NCI-H187 treated with DMSO at 0.1 percent for 48 hours (cell line): ENCODE data around the gene SLC6A17.
A peak's percentile ranks its signal among the peaks of the same experiment; 100 is the strongest.

ENCODE experiments used
- DNase-seq: peaks from one replicate; lab custom pipeline; 2025; lab: John Stamatoyannopoulos, UW

SLC6A17 gene

GRCh38 chr1:110174961-110175360, 24.7 kb downstream of the SLC6A17 start:
- DNase-seq, result no peak

DNA sequence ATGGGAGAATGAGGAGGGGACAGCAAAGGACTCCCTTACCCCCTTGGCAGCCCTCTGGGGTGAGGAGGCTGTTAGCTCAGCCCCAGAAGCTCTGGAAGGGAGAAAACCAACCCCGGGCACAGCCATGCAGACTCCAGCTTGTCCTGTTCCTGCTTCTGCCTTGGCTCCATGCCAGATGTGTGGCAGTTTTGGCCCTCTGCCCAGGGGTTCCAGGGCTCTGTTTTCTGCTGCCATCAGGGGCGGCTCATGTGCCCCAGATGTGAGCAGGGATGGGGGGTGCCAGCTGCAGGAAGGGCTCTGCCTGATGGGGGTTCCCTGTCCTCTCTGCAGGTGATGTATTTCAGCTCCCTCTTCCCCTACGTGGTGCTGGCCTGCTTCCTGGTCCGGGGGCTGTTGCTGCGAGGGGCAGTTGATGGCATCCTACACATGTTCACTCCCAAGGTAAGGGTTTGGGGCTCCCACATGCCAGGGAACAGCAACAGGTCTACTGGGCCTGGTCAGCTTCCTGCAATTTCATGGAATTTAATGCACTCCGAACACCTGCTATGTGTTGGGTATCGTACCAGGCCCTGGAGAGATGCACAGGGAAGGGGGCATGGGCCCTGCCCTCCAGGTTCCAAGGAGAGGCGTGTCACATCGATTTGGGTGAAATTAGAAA, 26.1 kb downstream of the SLC6A17 start:
- no peak for DNase-seq

GRCh38 chr1:110177775-110178174, 27.5 kb downstream of the SLC6A17 start:
- DNase-seq, result no peak

DNA sequence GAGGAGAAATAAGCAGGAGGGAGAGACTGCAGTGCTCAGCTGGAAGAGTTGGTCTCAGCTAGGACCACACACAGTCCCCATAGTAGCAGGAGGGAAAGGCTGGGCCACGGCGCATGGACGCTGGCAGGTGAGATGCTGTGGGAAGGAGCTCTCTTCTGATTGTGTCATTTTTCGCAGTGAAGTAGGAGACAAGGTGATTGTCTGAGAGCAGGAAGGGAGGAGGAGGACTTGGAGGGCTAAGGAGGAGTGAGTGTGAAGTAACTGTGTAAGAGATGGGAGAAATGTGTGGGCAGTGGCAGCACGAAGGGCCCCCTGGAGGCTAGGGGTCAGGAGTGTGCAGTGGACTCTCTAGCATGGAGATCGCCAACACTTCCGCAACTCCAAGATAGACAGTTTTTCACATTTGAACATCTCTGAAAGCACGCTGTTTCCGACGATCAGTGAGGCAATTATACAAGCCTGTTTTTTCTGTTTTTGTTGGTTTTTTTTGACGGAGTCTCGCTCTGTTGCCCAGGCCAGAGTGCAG, 33.4 kb downstream of the SLC6A17 start:
- no peak for DNase-seq

DNA sequence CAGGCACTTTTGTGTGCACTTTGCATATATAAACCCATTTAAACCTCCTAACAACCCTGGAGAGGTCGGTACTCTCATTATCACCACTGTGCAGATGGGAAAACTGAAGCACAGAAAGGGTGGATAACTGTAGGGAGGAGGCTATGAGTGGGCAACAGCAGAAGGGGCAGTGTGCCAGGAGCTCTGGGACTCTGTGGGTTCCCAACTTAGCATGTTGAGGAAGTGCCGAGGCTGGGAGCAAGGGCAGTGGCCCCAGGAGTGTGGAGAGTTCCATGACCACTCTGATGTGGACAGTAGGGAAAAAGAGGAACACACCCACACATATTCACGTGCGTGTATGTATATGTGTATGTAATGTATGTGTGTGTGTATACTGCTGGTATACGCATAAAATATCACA, 34.2 kb downstream of the SLC6A17 start:
- no peak for DNase-seq

DNA sequence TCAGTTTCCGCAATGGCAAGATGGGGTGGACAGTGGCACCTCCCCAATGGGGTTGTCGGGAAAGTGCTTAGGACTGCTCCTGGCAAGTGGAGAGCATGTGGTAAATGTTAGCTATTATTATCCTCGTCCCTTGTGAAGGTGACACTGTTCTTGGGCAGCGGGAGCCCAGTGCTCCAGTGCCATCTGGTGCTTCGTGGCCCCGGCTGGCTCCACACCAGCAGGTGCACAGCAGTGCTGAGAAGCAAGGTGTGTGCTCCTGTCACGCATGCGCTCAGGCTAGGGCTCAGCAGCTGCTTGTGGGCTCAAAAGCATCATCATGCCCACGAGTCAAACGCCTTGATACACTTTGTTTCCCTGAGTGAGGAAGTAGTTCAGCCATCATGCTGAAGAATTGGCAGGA, 34.9 kb downstream of the SLC6A17 start:
- DNase-seq, result no peak

GRCh38 chr1:110186558-110186957, 36.3 kb downstream of the SLC6A17 start:
- DNase-seq, result no peak

DNA sequence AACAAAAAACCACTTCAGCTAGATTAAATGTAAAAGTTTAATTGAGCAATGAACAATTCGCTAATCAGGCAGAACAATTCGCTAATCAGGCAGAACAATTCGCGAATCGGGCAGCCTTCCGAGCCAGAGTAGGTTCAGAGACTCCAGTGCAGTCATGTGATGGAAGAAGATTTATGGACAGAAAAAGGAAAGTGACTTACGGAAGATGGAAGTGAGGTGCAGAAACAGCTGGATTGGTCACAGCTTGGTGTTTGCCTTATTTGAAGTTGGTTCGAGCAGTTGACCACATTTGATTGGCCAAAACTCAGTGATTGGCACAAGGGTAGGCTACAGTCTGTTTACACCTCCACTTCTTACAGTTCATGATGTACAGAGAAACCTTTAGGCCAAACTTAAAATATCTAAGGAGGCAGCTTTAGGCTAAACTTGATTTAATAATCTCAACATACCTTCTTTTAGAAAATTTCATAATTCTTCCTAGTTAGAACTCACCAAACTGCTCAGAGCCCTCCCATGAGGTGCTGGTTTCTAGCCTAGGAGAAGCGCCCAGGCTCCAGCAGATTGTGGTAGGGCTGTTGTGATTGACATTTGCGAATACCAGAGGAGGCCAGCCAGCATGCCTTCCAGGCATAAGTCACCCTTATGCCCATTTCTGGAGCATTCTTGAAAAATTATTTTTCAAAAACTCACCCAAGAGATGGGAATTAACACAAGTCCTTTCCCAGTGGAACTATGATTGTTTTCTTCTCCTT, 37.0 kb downstream of the SLC6A17 start:
- DNase-seq, result no peak

DNA sequence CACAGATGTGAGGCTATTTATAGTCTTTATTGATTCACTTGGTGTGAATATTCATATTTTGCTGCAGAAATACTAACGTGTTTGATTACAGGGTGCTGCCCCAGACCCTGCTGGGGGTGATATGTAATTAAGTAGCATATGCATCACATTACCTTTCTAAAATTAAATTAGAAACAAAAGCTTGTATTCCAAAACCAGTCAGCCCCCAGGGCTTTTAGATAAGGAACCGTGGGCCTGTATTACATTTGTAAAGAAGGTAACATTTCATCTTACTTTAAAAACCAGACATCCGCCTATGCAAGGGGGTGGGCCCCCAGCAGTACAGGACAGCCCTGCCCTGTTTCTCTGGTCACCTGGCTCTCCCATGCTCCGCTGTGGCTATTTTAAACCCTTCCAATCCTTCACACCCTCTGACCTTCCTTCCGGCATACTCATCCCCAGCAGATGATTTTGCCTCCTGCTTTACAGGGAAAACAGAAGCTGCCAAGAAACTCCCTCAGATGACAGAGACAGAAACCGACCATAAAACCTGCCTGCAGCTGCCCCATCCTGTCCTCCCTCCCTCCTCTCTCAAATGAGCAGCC, 37.8 kb downstream of the SLC6A17 start:
- no peak for DNase-seq

GRCh38 chr1:110189181-110189580, 38.9 kb downstream of the SLC6A17 start:
- DNase-seq, result no peak

GRCh38 chr1:110190282-110190929, 40.1 kb downstream of the SLC6A17 start:
- no peak for DNase-seq

DNA sequence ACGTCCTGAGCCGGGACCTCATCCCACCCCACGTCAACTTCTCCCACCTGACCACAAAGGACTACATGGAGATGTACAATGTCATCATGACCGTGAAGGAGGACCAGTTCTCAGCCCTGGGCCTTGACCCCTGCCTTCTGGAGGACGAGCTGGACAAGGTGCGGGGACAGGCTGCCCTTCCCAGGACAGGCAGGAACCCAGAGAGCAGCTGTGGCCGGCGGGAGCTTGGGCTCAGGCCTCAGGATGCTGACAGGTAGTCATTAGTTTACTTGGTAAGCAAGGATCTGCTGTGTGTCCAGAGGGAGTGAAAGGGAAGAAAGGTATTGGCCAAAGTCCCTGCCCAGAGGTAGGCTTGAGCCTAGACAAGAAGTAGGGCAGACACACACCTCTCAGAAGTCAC, 42.2 kb downstream of the SLC6A17 start:
- no peak for DNase-seq

DNA sequence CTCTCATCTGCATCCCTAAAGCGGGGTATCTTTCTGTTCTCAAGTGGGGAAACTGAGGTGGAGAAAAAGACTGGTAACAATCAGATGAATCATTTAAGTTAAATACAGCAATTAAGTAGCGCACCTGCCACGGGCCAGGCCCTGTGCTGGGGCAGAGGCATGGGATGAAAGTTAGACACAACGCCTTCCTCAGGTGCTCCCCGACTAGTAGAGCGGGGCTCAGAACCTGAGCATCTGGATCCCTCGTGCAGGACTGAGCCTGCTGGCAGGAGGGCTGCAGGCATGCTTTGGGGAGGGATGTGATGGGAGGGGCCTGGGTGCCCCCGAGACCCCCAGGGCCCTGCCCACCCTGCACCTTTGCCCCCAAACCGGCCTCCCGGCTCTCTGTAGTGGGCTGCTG, 44.9 kb downstream of the SLC6A17 start:
- DNase-seq, result no peak

DNA sequence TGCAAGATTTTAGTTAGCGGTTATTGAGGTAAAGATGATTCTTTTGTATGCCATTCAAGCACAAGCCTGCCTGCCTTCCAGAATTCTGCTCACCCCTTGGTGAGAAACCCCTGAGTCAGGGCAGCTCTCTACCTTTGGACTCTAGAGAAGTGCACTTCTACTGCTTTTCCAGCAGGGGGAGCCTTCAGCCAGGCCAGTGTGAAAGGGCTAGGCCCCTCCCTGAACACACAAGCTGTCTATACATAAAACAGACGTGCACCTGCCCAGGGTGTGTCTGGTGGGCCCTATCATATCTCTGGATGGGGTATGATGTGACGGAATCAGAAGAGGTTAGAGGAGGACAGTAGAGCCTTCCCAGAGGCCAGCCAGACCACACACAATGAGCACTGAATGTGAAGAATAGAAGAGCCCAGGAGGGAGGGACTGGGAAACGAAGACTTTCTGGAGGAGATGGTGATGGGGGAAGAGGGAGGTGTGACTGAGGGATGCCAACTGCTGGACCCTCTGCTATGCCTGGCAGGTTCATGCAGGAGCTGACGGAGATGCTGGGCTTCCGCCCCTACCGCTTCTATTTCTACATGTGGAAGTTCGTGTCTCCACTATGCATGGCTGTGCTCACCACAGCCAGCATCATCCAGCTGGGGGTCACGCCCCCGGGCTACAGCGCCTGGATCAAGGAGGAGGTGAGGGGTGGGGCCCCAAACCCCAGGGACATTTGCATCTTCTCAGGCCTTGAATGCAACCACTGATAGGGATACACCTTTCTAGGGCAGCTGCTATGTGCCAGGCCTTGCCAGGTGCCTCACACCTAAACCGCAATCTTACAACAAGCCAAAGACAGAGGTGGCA, 46.8 kb downstream of the SLC6A17 start:
- DNase-seq, result peak; percentile 37

DNA sequence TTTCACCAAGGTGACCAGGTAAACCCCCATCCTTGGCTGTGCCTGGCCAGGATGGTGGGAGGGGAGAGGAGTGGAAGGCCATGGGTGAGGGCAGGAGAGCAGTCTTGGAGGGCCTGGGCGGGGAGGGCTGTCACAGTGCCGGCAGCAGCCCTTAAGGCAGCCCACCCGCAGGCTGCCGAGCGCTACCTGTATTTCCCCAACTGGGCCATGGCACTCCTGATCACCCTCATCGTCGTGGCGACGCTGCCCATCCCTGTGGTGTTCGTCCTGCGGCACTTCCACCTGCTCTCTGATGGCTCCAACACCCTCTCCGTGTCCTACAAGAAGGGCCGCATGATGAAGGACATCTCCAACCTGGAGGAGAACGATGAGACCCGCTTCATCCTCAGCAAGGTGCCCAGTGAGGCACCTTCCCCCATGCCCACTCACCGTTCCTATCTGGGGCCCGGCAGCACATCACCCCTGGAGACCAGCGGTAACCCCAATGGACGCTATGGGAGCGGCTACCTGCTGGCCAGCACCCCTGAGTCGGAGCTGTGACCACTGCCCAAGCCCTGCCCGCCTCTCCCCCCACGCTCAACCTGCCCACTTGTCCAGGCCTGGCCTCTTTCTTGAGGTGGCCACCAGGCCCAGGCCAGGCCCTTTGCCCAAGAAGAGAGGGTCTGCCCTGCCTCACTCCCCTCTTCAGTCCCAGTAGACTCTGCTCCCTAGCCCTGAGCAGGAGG, 47.8 kb downstream of the SLC6A17 start:
- no peak for DNase-seq

DNA sequence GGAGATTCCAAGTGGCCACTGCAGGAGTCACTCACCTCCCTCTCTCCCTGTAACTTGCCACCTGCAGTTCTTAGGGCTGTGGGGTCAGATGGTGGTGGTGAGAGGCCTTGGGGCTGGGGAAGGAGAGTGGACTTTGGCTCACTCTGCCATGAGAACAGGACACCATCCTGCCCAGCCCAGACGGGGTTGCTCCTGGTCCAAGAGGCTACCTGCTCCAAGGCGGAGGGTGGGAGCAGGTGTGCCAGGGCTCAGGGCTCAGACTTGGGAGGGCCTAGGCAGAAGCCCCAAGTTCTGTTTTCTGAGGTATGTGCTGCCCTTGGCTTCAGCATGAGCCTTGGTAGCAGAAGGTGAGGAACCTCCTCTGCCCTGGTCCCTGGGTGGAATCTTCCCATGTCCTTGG, 48.5 kb downstream of the SLC6A17 start:
- DNase-seq, result no peak

DNA sequence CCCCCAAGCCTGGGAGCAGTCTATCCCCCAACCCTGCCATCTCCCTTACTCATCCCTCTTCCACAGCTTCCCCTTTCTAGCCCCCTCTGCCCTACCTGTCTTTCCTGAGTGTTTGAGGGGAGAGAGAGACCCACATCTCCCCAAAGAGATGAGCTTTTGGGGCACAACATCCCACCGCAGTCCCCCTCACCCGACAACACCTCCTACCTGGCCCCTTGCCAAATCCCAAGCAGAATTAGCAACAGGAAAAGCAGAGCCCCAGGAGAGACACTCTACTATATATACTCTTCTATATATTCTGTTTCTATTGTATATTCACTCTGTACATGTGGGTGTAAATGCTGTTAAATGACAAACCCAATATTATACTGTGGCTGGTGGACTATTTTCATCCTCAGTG, 49.9 kb downstream of the SLC6A17 start:
- no peak for DNase-seq

DNA sequence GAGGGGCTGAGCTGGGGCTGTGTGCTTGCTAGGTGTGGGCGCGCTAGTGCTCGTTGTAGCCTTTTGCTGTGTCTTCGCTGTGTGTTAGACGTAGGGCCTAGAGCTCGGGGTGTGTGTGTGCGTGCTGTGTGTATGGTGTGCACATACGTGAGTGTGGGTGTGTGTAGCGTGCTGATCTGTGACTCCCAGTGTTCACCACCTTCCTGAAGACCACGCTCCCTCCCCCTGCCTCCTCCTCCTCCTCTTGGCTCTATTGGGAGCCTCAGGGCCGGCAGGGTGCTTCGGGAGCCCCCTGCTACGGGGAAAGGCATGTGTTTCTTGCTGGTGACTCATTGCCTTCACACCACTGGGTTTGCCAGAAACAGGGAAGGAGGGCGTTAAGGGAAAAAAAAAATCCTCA, 50.4 kb downstream of the SLC6A17 start:
- no peak for DNase-seq

- DNase-seq, result no peak
These were observed 51.0 kb downstream of the SLC6A17 start for GRCh38 chr1:110201157-110201825.

DNA sequence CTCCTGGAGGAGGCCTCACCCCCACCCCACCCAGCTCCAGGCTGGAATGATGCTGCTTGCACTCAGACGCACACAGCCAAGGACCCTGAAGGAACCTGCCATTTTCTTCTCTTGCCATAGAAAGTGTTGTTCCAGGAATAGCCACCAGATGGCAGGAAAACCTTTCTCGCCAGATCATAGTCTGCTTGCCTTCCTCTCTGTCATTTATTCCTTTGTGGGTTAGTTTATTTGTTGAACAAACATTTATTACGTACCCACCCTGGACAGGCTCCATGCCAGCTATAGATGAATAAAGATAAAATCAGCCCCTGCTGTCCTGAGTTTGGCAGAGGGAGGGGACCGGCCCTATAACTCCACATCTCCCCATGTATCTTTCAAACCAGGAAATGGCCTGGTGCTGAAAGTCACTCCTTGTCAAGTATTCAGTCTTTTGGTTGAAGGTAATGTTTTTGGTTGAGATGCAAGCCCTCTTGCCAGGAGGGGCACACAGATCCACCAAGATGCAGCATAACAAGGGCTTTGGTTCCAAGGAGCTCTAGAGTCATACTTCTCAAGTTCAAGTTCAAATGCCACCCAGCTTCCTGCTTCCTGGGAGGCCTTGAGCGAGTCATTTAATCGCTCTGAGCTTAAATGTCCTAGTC, 52.8 kb downstream of the SLC6A17 start:
- peak; percentile 41 for DNase-seq
